NCI-H82 (cell line): ENCODE measurements around the gene RPP40.
"Not testable (repeated sequence)": the region's sequence is repeated elsewhere in the genome, so short reads cannot be mapped to it uniquely, and the experiment has no call there.

Source experiments
- DNase-seq: peaks from one replicate; lab custom pipeline; 2025; lab: John Stamatoyannopoulos, UW

The RPP40 gene

DNA sequence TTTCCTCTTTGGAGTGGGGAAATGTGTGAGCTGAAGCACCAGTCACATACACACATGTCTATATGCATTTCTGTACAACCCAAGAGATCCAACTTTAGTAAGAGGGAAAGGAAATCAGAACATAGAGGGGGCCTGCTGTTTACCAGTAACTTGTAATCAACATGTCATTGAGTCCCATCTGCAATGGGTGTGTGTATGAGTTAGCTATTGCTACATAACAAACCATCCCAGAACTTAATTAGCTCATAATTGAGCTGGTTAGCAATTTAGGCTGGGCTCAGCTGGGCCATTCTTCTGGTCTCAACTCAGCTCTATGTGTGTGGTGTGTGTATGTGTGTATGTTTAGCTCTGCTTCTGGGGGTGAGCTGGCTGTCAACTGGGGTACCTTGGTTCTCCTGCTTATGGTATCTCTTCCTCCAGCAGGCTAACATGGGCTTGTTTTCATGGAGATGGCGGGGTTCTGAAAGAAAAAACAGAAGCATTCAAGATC lies 10.3 kb upstream of the RPP40 start:
- no peak for DNase-seq

- no peak for DNase-seq
Observed at GRCh38 chr6:5012519-5012918, 8.7 kb upstream of the RPP40 start.

DNA sequence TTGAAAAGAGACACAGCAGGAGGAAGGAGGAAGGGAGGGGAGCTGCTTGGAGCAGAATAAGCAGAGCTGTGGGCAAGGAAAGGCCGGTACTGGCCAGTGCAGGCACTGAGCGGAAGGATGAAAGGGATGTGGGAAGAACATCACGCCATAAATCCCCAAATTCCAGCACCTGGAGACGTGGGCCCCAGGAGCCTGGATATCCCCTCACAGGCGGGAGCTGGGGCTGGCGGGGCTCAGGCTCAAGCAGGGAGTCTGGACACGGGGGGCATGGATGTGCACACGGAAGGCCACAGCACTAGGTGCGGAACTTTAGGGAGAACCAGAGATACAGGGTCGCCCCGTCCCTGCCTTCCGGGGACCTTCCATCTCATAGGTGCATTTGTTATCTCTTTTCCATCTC lies 7.5 kb upstream of the RPP40 start:
- DNase-seq: no peak

GRCh38 chr6:5007531-5007930 lies 3.7 kb upstream of the RPP40 start:
- DNase-seq: no peak

- no peak for DNase-seq
Observed at GRCh38 chr6:5006222-5006621, 2.4 kb upstream of the RPP40 start.

DNA sequence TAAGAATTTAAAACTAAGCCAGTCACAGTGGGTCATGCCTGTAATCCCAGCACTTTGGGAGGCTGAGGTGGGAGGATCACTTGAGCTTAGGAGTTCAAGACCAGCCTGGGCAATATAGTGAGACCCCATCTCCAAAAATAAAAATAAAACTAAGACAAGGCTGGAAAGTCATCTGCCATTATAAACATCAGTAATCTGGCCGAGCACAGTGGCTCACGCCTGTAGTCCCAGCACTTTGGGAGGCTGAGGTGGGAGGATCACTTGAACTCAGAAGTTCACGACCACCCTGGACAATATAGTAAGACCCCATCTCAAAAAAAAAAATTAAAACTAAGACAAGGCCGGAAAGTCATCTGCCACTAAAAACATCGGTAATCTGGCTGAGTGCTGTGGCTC lies 1.2 kb upstream of the RPP40 start:
- DNase-seq: not testable (repeated sequence)

- DNase-seq: no peak
Observed at GRCh38 chr6:5004373-5005037, 668 bp upstream of the RPP40 start.

DNA sequence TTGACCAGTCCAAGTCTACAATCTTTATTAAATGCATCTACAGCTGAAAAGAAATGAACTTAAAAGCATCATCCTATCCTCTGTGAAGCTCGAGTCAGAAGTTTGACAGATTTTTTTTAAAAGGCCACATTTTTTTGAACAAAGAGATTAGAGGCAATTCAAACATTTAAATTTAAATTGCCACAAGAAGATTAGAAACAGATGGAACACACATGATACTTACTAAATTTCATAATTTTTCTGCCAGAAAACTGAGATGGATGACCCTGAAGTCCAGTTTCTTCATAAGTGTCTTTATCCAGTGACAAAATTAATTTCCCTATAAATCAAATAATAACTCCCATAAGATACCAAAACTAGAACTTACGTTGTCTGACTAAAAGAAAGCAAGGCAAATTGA lies 4.3 kb downstream of the RPP40 start:
- DNase-seq: no peak

DNA sequence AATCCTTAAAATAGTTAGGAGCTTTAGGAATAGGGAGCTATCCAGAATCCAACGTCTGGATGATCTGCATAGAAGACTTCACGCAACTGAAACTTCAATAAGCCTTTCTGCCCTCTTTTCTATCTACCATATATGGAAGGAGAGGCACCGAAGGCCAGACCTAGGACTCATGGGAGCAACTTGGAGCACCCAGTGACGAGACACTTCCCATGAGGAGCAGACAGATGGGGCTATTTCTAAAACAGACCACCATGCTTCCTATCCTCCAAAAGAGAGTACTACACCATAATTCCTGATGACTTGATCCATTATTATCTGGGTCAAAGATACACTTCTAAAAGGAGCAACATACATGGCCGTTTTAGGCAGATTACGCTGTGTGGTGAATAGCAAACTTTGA lies 6.0 kb downstream of the RPP40 start:
- DNase-seq: no peak

DNA sequence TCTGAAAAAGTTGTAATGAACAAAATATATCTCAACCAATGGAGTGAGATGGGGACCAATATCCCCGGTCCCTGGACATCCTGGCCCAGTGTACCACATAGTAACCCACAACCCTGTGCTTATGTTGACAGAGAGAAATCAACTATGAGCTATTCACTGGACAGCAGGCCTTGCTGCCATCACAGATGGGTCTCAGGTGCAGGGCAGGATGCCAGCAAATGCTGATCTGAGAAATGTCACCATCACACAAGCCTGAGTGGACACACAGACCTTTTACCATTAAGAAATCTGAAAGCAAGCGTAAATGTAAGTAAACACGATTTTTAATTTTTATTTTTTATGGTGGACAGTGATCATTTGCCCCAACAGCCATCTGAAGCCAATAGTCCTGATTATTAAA lies 9.1 kb downstream of the RPP40 start:
- DNase-seq: no peak

DNA sequence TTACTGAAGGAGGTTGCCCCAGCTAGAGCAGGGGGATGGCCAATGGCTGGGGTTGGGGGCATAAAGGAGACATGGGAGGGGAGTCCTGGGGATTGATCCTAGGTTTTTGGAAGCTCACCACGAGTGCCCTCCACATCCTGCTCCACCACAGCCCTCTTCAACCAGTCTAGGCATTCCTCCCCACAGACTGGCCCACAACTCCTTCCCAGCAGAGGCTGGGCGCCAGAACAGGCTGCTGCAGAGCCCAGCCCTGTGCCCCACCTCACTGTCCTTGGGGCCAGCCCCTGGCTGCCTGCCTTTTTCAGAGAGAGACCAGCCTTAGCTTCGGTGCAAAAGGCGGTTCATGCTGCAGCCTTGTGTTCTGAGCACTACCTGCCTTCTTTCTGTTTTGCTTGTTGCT lies 16.4 kb downstream of the RPP40 start:
- DNase-seq: no peak

- no peak for DNase-seq
Observed at GRCh38 chr6:4986999-4987398, 16.8 kb downstream of the RPP40 start.

DNA sequence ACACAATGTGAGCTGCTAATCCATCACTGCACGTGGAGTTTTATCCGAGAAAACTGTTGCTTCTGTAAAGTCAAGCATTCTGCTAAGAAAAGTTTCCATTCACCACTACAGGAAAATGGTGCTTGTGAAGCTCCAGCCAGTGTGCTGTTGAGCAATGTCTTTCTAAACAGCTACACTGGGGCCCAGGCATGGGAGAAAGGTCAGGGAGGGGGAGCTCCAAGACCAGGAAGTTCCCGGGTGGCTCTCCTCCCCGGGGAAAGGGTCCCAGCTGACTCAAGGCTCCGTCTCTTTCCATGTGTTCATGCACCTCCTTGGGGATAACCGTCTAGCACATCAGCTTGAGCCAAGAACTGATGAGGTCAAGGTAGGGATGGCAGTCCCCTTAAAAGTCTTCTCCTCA lies 20.5 kb downstream of the RPP40 start:
- no peak for DNase-seq

- DNase-seq: no peak
Observed at GRCh38 chr6:4981761-4982160, 22.1 kb downstream of the RPP40 start.

DNA sequence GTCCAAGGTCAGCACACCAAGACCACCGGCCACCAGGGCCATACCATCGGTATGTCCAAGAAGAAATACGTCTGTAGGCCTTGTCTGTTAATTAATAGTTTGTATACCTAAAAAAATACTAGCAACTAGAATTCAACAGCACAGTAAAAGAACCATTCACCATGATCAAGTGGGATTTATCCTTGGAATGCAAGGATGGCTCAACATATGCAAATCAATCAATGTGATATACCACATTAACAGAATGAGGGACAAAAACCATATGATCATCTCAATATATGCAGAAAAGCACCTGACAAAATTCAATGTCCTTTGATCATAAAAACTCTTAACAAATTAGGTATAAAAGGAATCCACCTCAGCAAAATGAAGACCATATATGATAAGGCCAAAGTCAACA lies 24.4 kb downstream of the RPP40 start:
- DNase-seq: no peak

DNA sequence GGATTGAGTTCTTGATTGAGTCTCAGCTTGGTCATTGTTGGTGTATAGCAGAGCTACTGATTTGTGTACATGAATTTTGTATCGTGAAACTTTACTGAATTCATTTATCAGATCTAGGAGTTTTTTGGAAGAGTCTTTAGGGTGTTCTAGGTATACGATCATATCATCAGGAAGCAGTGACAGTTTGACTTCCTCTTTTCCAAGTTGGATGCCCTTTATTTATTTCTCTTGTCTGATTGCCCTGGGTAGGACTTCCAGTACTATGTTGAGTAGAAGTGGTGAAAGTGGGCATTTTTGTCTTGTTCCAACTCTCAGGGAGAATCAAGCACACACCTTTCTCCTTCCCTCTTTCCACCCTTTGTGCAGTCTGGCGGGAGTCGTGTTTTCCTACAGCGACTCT lies 26.4 kb downstream of the RPP40 start:
- no peak for DNase-seq

DNA sequence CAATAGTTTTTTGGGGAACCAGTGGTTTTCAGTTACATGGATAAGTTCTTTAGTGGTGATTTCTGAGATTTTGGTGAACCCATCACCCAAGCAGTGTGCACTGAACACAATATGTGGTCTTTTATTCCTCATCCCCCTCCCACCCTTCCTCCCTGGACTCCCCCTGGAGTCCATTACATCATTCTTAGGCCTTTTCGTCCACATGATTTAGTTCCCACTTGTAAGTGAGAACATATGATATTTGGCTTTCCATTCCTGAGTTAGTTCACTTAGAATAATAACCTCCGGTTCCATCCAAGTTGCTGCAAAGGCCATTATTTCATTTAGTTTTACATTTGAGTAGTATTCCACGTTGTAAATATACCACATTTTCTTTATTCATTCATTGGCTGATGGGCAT lies 28.3 kb downstream of the RPP40 start:
- no peak for DNase-seq

DNA sequence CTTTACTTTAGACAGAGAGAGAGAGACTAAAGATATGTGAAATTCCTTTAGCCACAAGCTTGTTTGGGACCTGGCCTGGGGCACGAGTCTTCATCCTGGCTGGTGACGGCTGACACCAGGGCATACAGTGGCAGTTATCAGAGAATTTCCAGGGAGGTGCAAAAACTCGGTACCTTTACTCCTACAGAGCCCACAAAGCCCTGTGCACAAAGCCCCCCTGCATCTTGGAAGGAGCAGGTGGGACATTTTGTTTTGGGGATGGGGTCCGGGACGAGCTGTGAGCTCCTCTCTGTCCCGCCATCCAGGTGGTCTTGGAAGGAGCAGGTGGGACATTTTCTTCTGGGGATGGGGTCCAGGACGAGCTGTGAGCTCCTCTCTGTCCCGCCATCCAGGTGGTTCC lies 28.9 kb downstream of the RPP40 start:
- no peak for DNase-seq

DNA sequence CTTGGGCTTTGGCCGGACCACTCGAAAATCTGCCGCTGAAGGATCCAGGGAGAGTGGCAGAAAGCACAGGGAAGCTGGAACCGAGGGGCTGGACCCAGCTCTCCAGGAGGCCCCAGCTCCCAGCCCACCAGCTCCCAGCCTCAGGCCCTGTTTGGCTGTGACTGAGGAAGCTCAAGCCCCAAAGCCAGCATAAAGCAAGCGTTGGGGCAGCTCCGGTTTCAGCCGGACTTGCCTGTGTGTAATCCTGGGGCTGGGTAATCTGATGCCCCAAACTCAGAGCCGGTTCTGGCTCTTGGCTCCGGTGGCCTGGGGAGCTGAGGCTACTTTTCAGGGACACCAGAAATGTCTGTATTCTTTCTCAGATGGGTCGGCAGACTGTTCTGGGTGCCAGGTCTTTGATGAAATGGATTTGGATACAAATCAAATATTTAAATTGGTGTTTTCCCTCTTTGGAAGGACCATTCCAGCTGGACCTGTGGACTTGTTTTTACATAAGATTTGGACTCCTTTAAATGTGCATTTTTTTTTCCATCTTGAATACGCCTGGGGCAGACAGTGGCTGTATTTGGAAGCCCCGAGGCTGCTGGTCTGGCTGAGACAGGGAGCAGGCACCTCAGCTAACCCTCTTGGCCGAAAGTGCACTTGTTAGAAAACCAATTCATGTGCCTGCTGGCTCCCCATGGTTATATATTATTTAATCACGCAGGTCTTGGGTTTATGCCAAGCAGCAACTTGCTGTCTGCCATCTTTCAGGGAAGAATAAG lies 29.7 kb downstream of the RPP40 start:
- DNase-seq: peak; percentile 19

- DNase-seq: no peak
Observed at GRCh38 chr6:4973415-4973814, 30.4 kb downstream of the RPP40 start.

GRCh38 chr6:4972438-4972837 lies 31.4 kb downstream of the RPP40 start:
- no peak for DNase-seq

- DNase-seq: no peak
Observed at GRCh38 chr6:4971851-4972250, 32.0 kb downstream of the RPP40 start.

DNA sequence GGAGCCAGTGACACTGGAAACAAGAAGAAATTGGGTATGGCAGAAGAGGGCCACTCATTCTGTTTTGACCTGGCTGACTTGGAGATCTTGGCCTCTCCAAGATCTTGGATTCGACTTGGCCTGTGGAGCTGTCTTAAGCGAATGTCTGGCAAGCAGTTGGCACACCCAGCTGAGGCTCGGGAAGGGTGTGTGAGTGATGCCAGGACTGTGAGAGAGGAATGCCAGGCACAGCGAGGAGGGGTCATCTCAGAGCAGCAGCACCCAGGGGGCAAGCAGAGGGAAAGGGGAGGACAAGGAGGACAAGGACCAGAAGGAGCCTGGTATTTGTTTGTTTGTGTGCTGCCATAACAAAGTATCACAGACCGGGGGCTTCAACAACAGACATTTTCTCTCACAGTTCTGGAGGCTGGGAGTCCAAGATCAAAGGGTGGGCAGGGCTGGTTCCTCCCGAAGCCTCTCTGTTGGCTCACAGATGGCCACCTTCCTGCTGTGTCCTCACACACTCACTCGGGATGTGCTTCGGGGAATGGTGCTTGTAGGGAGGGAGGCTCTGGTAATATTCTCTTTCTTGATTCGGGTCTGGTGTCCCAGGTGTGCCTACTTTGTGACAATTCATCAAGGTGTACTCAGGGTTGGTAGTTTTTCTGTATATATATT lies 33.0 kb downstream of the RPP40 start:
- no peak for DNase-seq
